Vagina (tissue), 2 donors: ENCODE measurements around the gene SLC66A2. TPM values are rescaled to one million over a fixed set of nuclear protein-coding genes. Genes with fewer than 3 reads are reported as not detected.

ENCODE experiments used
- DNase-seq, 2 donors: peaks; one replicate each; pipeline ENCODE4 v3.0.0-alpha.2; 2017; ENCODE audit errors: extremely low spot score in 2 of 2
- H3K27ac ChIP-seq: fragments of 200-600 bp; sonication (generic); one replicate; pipeline ENCODE4 v1.5.1; 2019
- H3K27me3 ChIP-seq: fragments of 200-600 bp; sonication (generic); one replicate; pipeline ENCODE4 v1.5.1; 2019
- H3K36me3 ChIP-seq, 2 donors: fragments of 200-600 bp; sonication (generic); one replicate each; pipeline ENCODE4 v1.5.1; 2017 to 2019
- H3K4me1 ChIP-seq: fragments of 200-600 bp; sonication (generic); one replicate; pipeline ENCODE4 v1.5.1; 2019
- H3K4me3 ChIP-seq, 2 donors: fragments of 200-600 bp; sonication (generic); 1 replicate in 1 of 2; 2 replicates in 1 of 2; pipeline ENCODE4 v1.5.1; 2016 to 2019
- H3K9me3 ChIP-seq: fragments of 200-600 bp; sonication (generic); one replicate; pipeline ENCODE4 v1.5.1; 2019
- POLR2A ChIP-seq, 2 donors: fragments of 450-650 bp; IDR thresholded peaks; one replicate each; pipeline ENCODE4 v1.6.1; 2017; ENCODE audit warnings: antibody characterized with exemption in 2 of 2, mild to moderate bottlenecking in 2 of 2, moderate library complexity in 2 of 2
- POLR2AphosphoS5 ChIP-seq, 2 donors: sonication (generic); formaldehyde crosslinking; IDR thresholded peaks; one replicate each; pipeline ENCODE4 v1.9.0; 2017; ENCODE audit warnings: antibody characterized with exemption in 2 of 2, mild to moderate bottlenecking in 2 of 2, low read depth in 1 of 2; ENCODE audit not compliant: insufficient read depth in 1 of 2
- intact Hi-C: fragments of 100-400 bp; cut with DNase I; formaldehyde crosslinking; loops from one replicate; pipeline ENCODE4 v1.15.1; 2023
- total RNA-seq: library from RNA; depleted of rRNA; stranded (reverse); fragments of >200 nt; gene quantifications from one replicate; pipeline ENCODE4 v1.2.3, GENCODE V29; 2016
- TF ChIP-seq, protein P1 (sequence below), 3 experiments: fragments of 450-650 bp in 2 of 3; fragments of 200-600 bp in 1 of 3; sonication (generic) in 1 of 3; IDR thresholded peaks; one replicate each; pipeline ENCODE4 v1.5.1; 2017 to 2019; ENCODE audit warnings: antibody characterized with exemption in 3 of 3, mild to moderate bottlenecking in 2 of 3, moderate library complexity in 2 of 3

SLC66A2 gene
- total RNA-seq, 1 donor from 2014 or later, result 32.2 TPM

DNA sequence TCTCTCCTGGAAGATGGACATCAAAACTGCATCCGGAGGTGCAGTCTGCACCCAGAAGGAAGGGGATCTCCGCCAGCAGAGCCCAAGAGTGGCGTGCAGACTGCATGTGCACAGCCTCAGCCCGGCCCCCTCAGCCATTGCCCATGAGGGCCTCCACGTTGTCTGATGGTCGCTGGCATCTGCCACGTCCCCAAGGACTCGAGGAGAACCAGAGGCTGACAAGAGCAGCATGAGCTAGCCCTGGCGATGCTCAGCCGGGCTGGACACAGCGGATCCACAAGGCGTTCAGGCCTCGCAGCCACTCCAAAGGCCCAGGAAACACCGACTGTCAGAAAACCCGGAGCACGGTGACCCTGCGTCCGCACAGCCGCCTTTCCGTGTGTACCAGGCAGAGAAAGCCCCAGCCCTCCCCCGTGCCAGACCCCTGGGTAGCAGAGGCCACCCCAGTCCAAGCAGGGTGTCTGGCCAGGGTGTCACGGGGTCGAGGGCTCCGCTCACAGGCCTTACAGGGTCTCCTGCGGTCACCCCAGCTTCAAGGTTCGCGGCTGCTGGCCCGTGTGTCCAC, 48.3 kb downstream of the SLC66A2 start:
- Histone ChIP-seq H3K27ac (no peak overlapping the region), H3K4me1 (peaks cover 11% of the 10 kb centered on the region), H3K27me3 (no peaks in the 10 kb centered on the region), H3K4me3 (no peak overlapping the region), H3K9me3 (peaks cover 3% of the 10 kb centered on the region), H3K36me3 (peaks cover 0 to 26% of the 10 kb centered on the region in 2 donors)
- intact Hi-C loops, result no loop called here
- TF ChIP-seq POLR2AphosphoS5 (IDR thresholded peaks at IDR 0.05; ENCODE audit: insufficient read depth in 1 of 2, low read depth in 1 of 2) (no peak), POLR2A (IDR thresholded peaks at IDR 0.05) (no peak)
- TF ChIP-seq, protein P1, sequence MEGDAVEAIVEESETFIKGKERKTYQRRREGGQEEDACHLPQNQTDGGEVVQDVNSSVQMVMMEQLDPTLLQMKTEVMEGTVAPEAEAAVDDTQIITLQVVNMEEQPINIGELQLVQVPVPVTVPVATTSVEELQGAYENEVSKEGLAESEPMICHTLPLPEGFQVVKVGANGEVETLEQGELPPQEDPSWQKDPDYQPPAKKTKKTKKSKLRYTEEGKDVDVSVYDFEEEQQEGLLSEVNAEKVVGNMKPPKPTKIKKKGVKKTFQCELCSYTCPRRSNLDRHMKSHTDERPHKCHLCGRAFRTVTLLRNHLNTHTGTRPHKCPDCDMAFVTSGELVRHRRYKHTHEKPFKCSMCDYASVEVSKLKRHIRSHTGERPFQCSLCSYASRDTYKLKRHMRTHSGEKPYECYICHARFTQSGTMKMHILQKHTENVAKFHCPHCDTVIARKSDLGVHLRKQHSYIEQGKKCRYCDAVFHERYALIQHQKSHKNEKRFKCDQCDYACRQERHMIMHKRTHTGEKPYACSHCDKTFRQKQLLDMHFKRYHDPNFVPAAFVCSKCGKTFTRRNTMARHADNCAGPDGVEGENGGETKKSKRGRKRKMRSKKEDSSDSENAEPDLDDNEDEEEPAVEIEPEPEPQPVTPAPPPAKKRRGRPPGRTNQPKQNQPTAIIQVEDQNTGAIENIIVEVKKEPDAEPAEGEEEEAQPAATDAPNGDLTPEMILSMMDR (IDR thresholded peaks at IDR 0.05), result no peak
- DNase-seq, result peak in 1 of 2 donors; percentile 79

- Histone ChIP-seq H3K27ac (no peak overlapping the region), H3K9me3 (peaks cover 3% of the 10 kb centered on the region), H3K27me3 (no peaks in the 10 kb centered on the region), H3K4me1 (peaks cover 11% of the 10 kb centered on the region), H3K36me3 (peaks cover 0 to 26% of the 10 kb centered on the region in 2 donors), H3K4me3 (no peak overlapping the region)
- intact Hi-C loops, result no loop called here
- TF ChIP-seq POLR2AphosphoS5 (IDR thresholded peaks at IDR 0.05; ENCODE audit: insufficient read depth in 1 of 2, low read depth in 1 of 2) (no peak), POLR2A (IDR thresholded peaks at IDR 0.05) (no peak)
- TF ChIP-seq, protein P1 (IDR thresholded peaks at IDR 0.05), result no peak
- DNase-seq, result no peak
These were observed 48.8 kb downstream of the SLC66A2 start for GRCh38 chr18:79902640-79903039.

- intact Hi-C loops, result no loop called here
- no peak overlapping the region for H3K27ac ChIP-seq
- DNase-seq, result peak in 1 of 2 donors; percentile 93
- no peak for TF ChIP-seq POLR2AphosphoS5 (IDR thresholded peaks at IDR 0.05; ENCODE audit: insufficient read depth in 1 of 2, low read depth in 1 of 2)
- TF ChIP-seq, protein P1 (IDR thresholded peaks at IDR 0.05), result no peak
- TF ChIP-seq POLR2A (IDR thresholded peaks at IDR 0.05), result no peak
- H3K4me3 ChIP-seq, result no peak overlapping the region
- H3K36me3 ChIP-seq, result peaks cover 0 to 26% of the 10 kb centered on the region in 2 donors
- H3K27me3 ChIP-seq, result no peaks in the 10 kb centered on the region
- H3K9me3 ChIP-seq, result peaks cover 3% of the 10 kb centered on the region
- H3K4me1 ChIP-seq, result peaks cover 11% of the 10 kb centered on the region
These were observed 49.4 kb downstream of the SLC66A2 start for GRCh38 chr18:79902075-79902474.

DNA sequence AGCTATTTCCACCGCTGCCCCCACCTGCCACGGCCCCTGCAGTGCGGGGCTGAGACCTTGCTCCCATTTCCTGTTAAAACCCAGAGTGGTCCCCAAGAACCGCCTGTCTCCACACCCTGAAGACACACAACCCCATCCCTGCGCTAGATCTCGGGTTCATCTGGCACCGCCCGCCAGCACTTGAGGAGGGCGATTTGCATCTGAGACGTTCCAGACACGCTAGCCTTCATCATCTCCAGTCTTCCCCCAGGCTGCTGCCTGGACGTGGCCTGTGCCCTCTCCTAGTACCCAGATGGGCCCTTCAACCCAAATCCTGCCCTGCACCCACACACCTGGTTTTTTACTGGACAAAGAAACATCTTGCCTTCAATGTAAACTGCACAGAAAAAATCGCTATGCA, 49.8 kb downstream of the SLC66A2 start:
- DNase-seq, result peak in 1 of 2 donors; percentile 40
- TF ChIP-seq POLR2AphosphoS5 (IDR thresholded peaks at IDR 0.05; ENCODE audit: insufficient read depth in 1 of 2, low read depth in 1 of 2), result no peak
- TF ChIP-seq POLR2A (IDR thresholded peaks at IDR 0.05), result no peak
- TF ChIP-seq, protein P1 (IDR thresholded peaks at IDR 0.05), result no peak

More for the DNA sequence above, 49.8 kb downstream of the SLC66A2 start:
- H3K4me3 ChIP-seq, result no peak overlapping the region
- peaks cover 0 to 26% of the 10 kb centered on the region in 2 donors for H3K36me3 ChIP-seq
- intact Hi-C loops, result no loop called here
- H3K27me3 ChIP-seq, result no peaks in the 10 kb centered on the region
- H3K4me1 ChIP-seq, result peaks cover 11% of the 10 kb centered on the region
- peaks cover 3% of the 10 kb centered on the region for H3K9me3 ChIP-seq
- H3K27ac ChIP-seq, result no peak overlapping the region
